NCI-H128 (cell line): ENCODE results near the gene TFAP2A.

ENCODE experiments used
- DNase-seq: peaks from one replicate; lab custom pipeline; 2025; ENCODE audit not compliant: unreplicated experiment; lab: John Stamatoyannopoulos, UW

TFAP2A gene

DNA sequence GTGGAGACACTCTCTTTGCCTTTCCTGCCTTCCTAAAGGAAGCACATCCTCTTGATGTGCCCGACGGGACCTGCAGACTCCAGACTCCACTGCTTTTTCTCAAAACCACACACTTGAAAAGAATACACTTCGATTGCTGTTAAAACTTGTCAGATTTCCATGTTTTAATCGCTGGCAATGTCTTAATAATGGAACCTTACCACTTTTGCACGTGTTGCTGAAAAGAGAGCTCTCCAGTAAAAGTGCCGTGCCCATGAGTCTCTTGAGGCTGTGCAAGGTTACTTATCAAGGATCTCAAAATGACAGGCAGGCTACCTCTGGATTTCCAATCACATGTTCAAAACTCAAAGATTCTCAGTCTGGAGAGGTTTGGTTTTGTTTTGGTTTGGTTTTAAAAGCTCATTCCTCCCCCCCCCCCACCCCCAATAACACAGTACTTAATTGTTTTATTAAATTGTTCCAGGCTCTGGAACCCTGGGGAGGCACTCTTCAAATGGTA lies 12.0 kb upstream of the TFAP2A start:
- DNase-seq, result no peak

DNA sequence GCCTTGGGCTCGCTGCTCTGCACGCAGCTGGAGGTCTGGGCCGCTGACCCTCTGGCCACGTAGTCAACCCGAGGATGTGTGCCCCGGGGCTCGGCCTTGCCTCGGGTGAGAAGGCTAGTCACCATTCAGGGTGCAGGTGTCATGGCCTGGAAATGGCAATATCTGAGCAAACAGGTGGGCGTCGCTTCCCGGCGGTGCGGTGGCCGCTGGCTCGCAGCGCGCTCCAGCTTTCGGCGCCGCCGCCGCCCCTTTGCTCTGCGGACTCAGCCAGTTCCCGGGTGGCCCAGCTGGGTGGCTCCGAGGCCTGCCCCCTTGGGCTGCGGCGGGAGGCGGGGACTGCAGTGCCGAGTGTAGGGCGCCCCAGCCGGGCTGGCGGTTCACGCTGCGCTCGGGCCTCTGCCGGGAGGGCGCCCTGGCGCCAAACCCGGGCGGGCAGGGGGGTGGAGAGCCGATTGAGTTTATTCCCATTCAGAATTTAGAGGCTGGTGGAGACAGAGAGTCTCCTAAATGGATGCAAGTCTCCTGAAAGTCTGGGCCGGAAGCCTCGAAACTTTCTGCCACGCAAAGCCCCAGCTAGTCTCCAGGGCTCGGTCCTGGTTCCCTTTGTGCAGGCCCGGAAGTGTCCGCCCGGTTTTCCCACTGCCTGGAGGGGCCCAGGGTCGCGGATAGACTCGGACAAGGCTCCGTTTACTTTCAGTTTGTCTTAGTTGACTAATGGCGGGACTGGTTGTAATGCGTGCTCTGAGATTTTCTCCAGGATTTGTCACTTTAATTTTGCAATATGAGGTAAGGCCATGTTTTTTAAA lies 11.3 kb upstream of the TFAP2A start:
- no peak for DNase-seq

DNA sequence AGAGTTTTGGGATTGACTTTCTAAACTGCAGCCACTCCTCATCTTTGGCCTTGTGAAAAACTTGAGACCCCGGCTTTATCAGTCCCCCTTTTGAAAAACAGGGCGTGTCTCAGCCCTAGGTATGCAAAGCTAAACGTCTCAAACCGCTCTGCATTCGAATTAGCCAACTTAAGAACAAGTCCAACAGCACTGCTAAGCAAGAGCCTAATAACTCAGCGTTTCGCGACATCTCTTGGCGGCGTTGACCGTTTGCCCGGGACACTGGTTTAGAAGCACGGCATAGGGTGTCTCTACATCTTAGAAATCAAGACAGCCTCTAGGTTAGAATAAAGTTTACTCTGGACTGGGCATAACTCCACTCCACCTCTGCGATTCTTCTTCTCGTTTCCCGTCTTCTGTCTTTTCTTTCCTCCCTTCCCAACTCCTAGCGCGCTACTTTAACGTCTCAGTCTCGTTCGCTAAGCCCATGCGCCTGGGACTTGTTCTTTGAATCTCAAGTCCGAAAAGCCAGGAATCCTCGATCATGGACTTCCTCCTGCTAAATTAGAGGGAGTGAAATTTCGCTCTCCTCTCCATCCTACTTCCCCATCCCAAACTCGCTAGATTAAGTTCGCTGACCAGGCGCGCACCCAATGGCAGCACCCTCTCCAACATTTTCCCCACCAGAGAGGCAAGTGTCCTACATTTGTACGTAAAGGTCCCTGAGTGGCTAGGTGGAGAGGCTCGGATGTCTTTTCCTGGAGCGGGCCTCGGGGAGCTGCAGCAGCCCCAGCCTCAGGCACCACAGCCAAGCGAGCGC lies 10.5 kb upstream of the TFAP2A start:
- DNase-seq, result no peak

DNA sequence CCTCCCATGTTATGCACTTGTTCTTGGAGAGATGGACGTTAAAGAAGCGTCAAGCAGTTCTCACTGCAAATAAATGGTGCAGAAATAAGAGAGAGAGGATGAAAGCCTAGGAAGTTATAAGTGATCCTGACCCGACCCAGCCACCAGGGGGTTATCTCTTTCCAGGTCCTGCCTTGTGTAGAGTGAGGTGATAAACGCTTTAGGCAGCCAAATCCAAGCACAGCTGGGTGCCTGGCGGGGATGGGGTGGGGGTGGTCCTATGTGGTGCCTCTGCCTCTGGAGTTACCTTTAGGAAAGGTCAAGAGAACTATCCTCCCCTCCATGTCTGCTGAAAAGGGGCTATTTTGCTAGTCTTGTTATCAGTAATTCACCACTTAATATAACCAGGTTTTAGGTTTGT lies 9.2 kb upstream of the TFAP2A start:
- no peak for DNase-seq

DNA sequence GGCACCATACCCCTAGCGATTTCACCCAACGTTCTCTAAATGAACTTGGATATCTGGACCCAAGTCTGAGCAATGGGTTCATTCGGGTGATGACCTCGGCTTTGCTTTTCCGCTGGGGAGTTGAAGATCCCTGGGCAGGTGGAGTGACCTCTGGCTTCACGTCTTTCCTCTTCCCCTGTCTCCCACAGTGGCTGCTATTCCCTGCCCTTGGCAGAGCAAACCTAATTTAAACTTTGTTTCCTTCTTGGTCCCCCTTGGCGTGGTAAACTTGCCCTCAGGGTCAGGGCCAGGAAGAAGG lies 7.8 kb upstream of the TFAP2A start:
- no peak for DNase-seq

DNA sequence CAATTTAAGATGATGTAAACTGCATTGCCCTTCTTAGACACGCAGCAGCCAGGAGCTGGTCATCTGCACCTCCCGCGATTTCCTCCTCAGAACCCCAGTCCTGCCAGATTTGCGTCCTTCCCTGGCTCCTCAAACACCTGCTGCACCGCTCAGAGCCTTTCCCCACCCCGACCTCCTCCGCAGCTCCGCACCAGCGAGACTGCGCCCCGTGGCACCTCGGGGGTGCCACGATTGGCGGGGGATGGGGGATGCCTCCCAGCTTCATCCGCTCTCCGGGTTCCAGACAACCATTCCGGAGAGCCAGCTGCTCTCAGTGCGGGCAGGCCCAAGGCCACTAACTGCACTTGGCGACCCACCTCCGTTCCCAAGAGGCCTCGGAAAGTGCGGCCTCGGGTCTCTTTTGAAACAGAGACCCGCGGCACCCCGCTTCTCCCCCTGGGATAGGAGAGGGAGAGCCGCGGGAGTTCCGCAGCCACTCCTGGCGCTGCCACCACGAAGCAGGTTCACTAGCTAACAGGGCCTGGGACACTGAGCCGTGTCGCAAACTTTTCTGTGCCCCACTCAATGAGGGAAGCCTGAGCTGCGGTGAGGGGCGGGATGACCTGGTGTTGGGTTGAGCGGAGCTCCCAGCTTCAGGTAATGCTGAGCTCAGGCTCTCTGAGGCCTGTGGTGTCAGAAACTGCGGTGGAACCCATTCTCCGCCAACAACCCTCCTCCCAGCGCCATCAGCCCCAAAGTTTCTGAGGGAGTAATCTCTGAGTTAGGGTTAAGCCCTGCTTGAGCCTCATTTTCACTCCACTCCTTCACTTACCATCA lies 7.3 kb upstream of the TFAP2A start:
- DNase-seq, result no peak

DNA sequence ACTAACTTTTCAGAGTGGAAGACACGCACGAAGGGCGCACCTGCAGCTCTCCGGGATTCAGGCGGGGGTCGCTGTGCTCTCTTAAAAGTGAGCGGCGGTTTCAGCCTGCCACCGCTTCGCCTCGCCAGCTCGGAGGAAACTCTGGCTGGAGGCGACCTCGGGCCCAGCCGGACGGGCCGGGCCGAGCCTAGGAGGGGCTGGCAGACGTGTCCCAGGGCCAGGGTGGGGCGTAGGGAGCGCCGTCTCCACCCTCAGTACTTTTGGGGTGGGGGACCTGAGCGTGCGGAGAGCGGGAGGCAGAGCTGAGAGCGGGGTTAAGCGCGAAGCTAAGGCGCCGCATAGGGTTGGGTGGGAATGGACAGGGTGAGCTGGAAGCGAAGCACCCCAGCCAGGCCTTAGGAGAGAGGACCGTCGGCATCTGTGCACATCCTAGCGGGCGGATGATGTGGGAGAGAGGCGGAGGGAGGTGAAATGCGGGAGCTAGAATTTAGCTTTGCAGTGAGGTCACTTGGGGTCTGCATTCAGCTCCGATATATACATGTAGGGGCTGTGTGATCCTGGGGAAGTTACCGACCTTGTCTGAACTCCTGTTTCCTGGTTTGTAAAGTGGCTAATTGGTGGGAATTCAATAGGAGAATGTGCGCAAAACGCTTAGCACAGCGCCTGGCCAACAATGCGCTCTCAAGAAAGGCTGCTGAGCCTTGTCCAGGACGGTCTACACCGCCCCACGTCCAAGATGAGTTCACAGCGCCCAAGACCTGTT lies 6.5 kb upstream of the TFAP2A start:
- no peak for DNase-seq

DNA sequence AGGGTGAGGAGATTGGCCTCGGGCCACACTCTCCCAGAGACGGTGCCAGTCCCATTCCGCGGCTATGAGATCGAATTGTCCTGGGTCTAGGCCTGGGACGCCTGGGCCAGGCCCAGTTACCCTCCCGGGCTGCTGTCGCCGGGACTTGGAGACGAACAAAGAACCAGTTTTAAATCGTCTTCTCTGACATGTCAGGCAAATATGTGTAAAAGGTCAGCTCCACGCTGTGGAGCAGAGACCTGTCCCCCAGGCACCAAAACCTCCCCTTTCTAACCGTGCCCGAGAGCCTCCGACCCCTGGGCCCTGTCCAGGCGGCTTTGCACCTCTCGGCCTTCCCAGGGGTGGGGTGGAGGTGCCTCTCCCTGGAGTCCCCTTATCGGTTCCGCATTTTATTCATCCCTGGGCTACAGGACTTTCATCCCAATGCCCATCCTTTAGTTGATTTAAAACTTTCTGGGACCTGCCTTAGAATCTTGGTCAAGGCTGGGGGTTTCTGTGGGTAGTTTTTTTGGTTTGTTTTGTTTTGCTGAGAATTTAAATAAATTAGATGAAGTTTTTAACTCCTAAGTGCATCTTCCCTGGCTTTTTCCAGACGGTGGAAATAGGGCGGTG lies 5.8 kb upstream of the TFAP2A start:
- DNase-seq, result no peak

DNA sequence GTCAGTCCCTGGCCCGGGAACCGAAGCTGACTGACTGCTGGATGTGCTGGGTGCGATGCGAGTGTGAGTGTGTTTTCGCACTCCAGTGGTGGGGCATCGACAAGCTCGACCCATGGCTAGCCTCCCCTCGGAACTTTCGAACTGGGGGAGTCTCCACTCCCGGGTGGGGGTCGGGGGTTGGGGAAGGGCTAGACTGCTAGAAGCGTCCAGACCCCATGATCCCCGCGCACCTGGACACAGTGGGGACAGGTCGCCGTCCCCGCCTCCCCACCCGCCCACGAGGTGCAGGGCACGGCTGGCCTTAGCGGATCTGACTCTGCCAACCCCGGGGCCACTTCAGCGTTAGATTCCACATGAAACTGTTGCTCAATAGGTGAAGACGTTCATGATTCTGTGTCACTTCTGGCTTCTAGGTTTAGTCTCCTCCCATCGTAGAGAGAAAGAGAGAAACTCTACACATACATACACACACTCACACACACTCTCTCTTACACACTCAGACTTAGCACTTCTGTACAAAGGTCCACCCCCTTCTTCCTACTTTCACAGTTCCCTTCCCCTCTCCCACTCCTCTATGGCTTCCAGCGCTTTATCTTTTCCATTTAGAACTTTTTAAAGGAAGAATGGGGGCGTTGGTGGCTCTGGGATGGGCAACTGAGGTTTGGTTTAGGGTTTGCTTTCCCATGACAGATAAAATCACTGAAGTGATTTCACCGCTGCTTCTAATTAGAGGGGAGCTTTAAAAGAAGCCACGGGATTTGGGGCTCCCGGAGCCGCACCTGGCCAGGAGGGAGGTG lies 5.1 kb upstream of the TFAP2A start:
- DNase-seq, result no peak

DNA sequence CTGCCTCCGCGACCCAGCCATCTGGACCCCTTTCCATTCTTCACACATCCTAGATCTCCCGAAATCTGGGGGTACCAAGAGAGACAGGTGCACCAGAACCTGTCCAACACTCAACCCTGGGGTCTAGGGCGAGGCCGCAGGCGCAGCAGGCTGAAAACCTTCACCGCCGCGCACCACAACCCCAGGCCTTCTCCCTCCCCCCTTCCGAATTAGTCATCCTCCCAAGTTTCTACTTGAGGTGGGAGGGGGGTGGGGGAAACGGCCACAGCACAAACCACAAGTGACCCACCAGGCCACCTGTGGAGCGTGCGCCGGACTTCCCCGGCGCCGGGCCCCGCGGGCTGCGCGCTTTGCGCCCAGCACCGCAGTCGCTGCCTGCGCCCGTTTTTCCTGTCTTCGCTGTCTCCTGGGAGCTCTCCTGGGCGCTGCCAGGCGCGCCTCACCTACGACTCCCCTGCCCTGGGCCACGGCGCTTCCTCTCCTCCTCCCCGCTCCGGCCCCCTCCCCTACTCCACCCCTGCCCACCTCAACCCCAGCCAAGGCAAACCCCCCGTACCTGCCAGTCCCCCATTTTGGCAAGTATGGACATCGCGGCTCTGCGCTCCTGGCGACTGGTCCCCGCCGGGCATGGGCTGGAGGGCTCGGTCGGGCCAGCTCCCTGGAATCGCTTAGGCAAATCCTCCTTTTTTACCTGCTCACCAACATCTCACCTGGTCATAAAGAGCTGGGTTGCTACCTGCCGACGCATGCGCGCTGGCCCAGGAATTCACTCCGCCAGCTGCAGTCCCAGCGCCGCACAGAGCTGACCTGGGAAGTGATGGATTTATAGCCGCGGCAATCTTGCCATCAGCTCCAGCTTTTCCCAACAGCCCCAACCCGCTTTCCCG lies 4.2 kb upstream of the TFAP2A start:
- no peak for DNase-seq

DNA sequence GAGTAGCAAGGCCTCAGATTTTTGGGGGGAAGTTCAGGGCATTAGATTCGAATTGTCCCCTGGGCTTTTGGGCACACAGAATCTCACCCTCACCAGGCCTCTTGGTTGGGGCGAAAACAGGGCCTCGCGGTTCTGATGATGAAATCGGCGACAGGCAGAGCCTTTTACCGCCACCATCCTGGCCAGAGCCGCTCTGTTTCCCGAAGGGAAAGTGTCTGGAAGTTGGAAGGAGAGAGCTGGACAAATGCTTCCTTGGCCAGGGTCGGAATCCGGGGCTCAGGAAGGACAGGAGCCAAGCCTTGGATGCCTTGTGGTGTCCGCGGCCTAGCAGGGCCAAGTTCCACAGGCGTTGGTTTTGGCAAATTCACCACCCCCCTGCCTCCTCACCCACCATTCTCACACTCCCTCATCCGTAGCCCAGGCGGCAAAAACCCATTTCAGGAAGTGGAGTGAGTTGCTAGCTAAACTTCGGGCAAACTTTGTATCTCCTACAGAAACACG lies 3.5 kb upstream of the TFAP2A start:
- no peak for DNase-seq

DNA sequence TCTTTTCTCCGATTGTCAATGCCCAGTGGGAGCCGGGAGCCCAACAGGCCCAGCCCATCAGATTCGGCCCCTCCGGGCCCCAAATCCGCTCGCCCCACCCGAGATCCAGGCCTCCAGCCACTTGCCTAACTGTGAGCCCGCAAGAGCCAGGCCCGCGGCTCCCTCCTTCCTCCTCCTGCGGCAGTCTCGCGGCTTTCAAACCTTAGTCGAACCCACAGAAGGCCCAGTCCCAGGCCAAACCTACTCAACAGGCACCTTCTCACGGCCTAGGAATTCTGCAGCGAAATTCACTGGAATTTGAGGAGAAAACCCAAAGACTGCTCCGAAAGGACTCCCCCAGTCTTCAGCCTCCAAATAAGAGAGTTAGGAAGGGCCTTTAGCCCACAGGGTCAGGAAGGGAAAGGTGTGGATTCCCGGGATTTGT lies 2.8 kb upstream of the TFAP2A start:
- no peak for DNase-seq

DNA sequence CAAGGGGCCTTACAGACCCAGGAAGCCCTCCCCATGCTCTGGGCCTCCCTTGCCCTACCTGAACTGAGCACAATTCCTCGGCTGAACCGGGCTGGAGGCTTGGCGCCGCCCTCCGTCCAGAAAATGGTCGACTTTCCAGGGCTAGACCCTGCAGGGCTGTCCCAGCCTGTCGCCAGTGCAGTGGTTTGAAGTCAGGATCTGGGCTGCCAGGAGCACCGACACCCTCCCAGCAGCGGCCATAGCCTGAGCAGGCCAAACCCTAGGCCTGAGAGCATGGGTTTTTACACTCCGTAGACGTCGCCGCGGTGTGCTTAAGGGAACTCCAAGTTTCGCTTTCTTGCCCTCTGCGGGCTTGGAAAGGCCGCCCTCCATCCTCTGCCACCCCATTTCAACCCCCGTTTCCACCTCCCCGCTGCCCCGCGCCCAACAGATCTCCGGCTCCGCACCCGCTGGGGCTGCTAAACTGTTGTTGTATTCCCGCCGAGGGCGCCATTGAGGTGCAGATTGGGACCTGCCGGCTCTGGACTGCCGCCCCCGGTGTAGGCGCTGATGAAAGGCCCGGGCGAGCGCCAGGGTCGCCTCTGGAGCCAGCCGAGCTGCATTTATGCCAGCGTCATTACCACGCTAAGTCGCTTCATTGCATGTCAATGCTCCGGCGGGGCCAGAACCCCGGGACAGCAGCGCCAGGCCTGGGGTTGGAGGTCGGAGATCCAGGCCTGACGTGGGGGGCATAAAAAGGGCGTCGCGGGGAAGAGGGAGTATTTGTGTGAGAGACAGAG lies 2.2 kb upstream of the TFAP2A start:
- no peak for DNase-seq

DNA sequence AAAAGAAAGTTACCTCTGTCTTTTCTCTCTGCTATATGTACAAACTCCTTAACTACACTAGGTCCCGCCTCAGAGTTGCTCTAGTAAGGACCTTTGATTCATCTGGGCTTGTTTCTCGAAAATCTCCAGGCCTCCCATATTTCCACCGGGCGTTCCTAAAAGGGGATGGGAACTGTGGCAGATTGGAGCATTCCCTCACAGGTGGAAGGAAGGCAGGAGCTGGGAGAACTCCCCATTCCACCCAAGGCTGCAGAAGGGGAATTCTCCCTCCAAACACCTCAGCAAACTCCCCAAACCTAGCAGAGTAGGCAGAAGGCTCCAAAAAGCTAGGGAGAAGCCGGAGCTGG lies 1.6 kb upstream of the TFAP2A start:
- DNase-seq, result no peak

DNA sequence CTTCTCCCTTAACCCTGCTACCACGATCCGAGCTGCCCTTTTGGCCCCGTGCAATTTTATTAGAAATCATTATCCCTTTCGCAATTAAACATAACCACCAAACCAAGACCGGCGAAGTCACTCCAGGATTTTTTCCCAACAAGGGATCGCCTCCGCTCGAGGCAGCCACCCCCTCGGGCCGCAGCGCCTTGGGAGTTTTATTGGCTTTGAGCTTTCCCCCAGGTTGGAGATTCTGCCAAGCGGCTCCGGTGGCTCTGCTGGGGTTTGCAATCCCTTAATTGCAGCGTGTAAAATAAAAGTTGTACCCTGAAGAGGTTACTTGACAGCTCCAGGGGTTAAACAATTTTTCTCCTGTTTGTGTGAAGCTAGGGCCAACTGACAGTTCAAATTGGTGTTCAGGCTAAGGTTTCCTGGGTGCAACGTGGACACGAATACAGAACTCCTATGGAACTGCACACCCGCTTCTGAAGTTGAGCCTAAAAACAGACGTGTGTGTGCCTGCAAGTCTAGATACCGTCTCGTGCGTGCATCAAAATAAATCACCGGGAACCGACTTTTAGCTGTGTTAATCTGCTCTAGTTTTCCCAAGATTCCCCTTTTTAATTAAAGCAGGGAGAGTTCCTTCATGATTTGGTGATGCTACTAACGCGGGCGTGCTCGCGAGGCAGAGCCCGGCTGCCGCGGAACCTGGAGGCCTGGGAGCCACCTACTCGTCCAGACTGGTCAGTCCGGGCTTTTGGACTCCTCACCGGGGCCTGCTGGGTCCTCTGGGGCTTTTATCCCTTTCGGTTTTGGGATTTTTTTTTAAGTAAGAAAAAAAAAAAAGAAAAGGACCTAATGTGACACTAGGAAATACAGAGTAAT lies 975 bp upstream of the TFAP2A start:
- DNase-seq, result no peak

DNA sequence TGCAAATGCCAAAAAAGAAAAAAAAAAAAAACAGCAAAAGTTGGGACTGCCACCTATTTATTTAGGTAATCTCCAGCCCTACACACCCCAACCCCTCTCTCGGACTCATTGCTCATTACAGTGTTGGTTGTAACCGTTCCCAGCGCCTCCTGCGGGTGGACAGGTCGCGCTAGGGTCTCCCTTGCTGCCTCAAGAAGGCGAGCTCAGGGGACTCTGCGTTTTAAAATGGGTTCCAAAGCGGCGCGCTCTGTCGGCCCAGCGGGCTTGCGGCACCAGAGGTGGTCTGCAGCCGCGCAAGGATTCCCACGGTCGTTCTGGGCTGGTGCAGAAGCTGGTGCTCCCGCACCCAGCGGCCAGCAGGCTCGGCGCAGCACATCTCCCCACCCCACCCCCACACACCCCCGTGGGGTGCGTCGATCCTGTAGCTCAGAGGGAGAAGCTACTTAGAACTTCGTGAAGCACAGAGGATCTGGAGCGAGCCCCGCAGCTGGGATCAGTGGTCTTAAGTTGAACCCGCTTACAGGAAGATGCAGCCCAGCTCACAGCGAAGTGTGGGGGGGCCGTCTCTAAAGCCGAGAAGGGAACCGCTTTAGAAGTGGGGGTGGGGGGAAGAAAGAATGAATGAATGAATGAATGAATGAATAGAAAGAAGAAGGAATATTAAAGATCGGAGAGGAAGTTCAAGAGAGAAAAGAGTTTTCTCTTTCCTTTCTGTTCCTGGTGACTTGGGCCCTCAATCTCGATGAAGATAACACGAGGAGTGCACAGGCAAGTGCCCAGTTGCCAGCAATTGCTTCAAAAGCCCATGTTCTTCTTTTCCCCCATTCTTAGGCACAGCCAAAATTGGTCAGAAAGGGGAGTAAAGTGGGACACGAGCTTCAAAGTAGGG lies 780 bp downstream of the TFAP2A start:
- no peak for DNase-seq
